Astrocyte (in vitro differentiated cells and primary cell): Measurements from ENCODE around the gene IL17C. TPM values are rescaled to one million over a fixed set of nuclear protein-coding genes. Genes with fewer than 3 reads are reported as not detected.

Experiments used
- DNase-seq: peaks from one replicate; pipeline ENCODE4 v3.0.0-alpha.2; 2010; ENCODE audit warnings: low read depth
- FAIRE-seq: peaks from 2 replicates; lab custom pipeline; 2011; peaks lifted over from hg19 to GRCh38; lab: Jason Lieb, UNC
- H2AFZ ChIP-seq: 2 replicates; pipeline ENCODE4 v1.6.0; 2012; ENCODE audit warnings: low read depth, low read length, inconsistent platforms
- H3K27ac ChIP-seq: 2 replicates; pipeline ENCODE4 v1.5.1; 2011; ENCODE audit warnings: low read depth, low read length, inconsistent platforms
- H3K27me3 ChIP-seq: 2 replicates; pipeline ENCODE4 v1.6.0; 2011; ENCODE audit warnings: low read length, inconsistent platforms; ENCODE audit not compliant: insufficient read depth
- H3K36me3 ChIP-seq: 2 replicates; pipeline ENCODE4 v1.5.1; 2011; ENCODE audit warnings: low read length, inconsistent platforms; ENCODE audit not compliant: insufficient read depth
- H3K4me1 ChIP-seq: 2 replicates; pipeline ENCODE4 v1.5.1; 2011; ENCODE audit warnings: low read length, inconsistent platforms; ENCODE audit not compliant: insufficient read depth
- H3K4me2 ChIP-seq: 2 replicates; pipeline ENCODE4 v1.6.0; 2012; ENCODE audit warnings: low read length, inconsistent platforms
- H3K4me3 ChIP-seq: 2 replicates; pipeline ENCODE4 v1.5.1; 2011; ENCODE audit warnings: low read depth, mild to moderate bottlenecking, low read length, inconsistent platforms; ENCODE audit not compliant: insufficient read depth
- H3K79me2 ChIP-seq: 2 replicates; pipeline ENCODE4 v1.6.0; 2012; ENCODE audit warnings: mild to moderate bottlenecking, low read length, inconsistent platforms; ENCODE audit not compliant: insufficient read depth
- H3K9ac ChIP-seq: 2 replicates; pipeline ENCODE4 v1.6.0; 2012; ENCODE audit warnings: mild to moderate bottlenecking, low read length, inconsistent platforms
- H3K9me3 ChIP-seq: 2 replicates; pipeline ENCODE4 v1.5.1; 2012; ENCODE audit warnings: low read depth, mild to moderate bottlenecking, low read length, inconsistent platforms; ENCODE audit not compliant: insufficient read depth
- H4K20me1 ChIP-seq: 2 replicates; pipeline ENCODE4 v1.6.0; 2012; ENCODE audit warnings: low read length, inconsistent platforms; ENCODE audit not compliant: insufficient read depth
- H3K27ac Mint-ChIP-seq: one replicate; pipeline ENCODE4 v1.8.0; 2021; ENCODE audit warnings: mild to moderate bottlenecking, mixed read lengths; ENCODE audit not compliant: unreplicated experiment
- H3K27me3 Mint-ChIP-seq: one replicate; pipeline ENCODE4 v1.8.0; 2021; ENCODE audit warnings: low read depth, mixed read lengths; ENCODE audit not compliant: unreplicated experiment
- H3K36me3 Mint-ChIP-seq: one replicate; pipeline ENCODE4 v1.8.0; 2021; ENCODE audit warnings: low read depth, mixed read lengths; ENCODE audit not compliant: unreplicated experiment
- H3K4me1 Mint-ChIP-seq: one replicate; pipeline ENCODE4 v1.8.0; 2021; ENCODE audit warnings: low read depth, mixed read lengths; ENCODE audit not compliant: unreplicated experiment
- H3K4me3 Mint-ChIP-seq: one replicate; pipeline ENCODE4 v1.8.0; 2021; ENCODE audit warnings: mild to moderate bottlenecking, moderate library complexity, mixed read lengths; ENCODE audit not compliant: unreplicated experiment
- H3K9me3 Mint-ChIP-seq: one replicate; pipeline ENCODE4 v1.8.0; 2021; ENCODE audit warnings: mild to moderate bottlenecking, mixed read lengths; ENCODE audit not compliant: unreplicated experiment
- CTCF ChIP-seq: IDR thresholded peaks from 2 replicates; pipeline ENCODE4 v1.5.1; 2011; ENCODE audit warnings: low read depth, mild to moderate bottlenecking, inconsistent platforms, low read length, moderate library complexity; ENCODE audit not compliant: insufficient read depth
- EZH2 ChIP-seq: IDR thresholded peaks from 2 replicates; pipeline ENCODE4 v1.6.1; 2012; ENCODE audit warnings: mild to moderate bottlenecking, low read length, inconsistent platforms; ENCODE audit not compliant: insufficient read depth
- total RNA-seq: library from RNA; stranded (reverse); gene quantifications from 2 replicates; pipeline ENCODE4 v1.2.1, GENCODE V29; 2021

IL17C gene
- total RNA-seq, 1 donor from 2014 or later: 0.36 TPM

DNA sequence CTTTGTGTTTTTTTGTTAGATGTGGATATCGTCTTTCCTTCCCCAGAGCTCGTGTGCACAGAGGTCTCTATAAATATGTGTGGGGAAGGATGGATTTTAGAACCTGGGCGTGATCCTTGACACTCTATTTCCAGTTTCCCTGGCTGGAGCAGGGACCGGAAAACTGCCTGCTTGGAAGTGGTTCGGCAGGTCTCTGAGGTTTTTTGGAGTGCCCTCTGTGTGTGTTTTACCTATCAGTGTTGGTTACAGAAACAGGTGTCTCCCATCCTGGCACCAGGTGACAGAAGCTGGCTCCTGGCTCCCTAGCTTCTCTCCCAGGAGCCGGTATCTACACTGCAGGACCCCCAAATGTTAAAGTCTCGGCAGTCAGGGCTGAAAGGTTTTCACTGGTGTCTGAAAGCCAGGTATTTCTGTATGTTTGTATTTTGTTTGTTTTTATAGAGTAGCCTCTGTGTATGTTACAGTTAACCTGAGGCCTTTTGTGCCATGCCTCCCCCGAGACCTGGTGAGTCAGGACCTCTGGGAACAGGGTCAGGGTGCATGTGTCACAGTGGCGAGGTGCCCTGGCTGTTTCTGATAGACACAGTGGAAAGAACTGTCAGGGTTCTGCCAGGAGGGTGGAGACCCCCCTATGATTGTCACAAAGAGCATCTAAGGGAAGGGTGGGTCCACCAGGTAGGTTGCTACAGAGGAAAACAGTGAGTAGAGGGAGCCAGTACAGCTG is 36.9 kb upstream of the IL17C start:
- DNase-seq (no peak), FAIRE-seq (no peak)
- Histone ChIP-seq H3K9me3 (no peaks in the 10 kb centered on the region), H3K9ac (no peak overlapping the region), H3K79me2 (peaks cover 7% of the 10 kb centered on the region), H3K4me3 (no peak overlapping the region), H2AFZ (no peak overlapping the region), H4K20me1 (peaks cover 45% of the 10 kb centered on the region), H3K27me3 (no peaks in the 10 kb centered on the region), H3K4me2 (no peak overlapping the region), H3K36me3 (peaks cover 40% of the 10 kb centered on the region), H3K27ac (no peak overlapping the region), H3K4me1 (no peaks in the 10 kb centered on the region)
- Mint-ChIP-seq H3K27me3 (no peaks in the 10 kb centered on the region), H3K9me3 (no peaks in the 10 kb centered on the region), H3K4me1 (peaks cover 5% of the 10 kb centered on the region), H3K36me3 (peaks cover 21% of the 10 kb centered on the region), H3K4me3 (no peak overlapping the region), H3K27ac (peak overlapping the region; percentile 41)
- TF ChIP-seq EZH2 (no peak), CTCF (no peak)

DNA sequence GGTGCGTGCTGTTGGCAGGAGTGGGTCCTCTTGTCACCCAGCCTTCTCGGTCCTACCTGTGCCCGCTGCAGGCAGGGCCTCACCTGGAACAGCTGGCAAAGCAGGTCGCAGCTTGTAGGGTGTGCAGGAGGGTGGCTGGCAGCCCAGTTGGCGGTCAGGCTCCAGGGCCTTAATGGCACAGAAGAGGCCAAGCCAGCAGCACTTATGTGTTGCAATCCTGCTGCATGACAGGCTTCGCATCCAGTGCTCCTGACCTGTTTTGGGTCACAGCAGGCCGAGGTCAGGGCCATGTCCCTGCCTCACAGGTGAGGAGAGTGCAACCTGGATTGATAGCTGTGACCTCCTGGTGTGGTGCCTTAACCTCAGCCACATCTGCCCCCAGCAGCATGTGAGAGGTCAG is 36.3 kb upstream of the IL17C start:
- Histone ChIP-seq H2AFZ (no peak overlapping the region), H3K27ac (no peak overlapping the region), H3K9ac (no peak overlapping the region), H3K36me3 (peaks cover 41% of the 10 kb centered on the region), H3K4me1 (no peaks in the 10 kb centered on the region), H3K79me2 (peaks cover 7% of the 10 kb centered on the region), H3K27me3 (no peaks in the 10 kb centered on the region), H3K4me2 (no peak overlapping the region), H3K9me3 (no peaks in the 10 kb centered on the region), H3K4me3 (no peak overlapping the region), H4K20me1 (peaks cover 41% of the 10 kb centered on the region)
- no peak for TF ChIP-seq EZH2
- no peak for TF ChIP-seq CTCF
- H3K9me3 Mint-ChIP-seq: no peaks in the 10 kb centered on the region
- no peaks in the 10 kb centered on the region for H3K27me3 Mint-ChIP-seq
- FAIRE-seq (no peak), DNase-seq (no peak)
- peaks cover 21% of the 10 kb centered on the region for H3K36me3 Mint-ChIP-seq
- H3K4me3 Mint-ChIP-seq: no peak overlapping the region
- no peak overlapping the region for H3K27ac Mint-ChIP-seq
- H3K4me1 Mint-ChIP-seq: peaks cover 5% of the 10 kb centered on the region
